HepG2 (cell line): ENCODE data around the gene ZNF17. TPM values are rescaled to one million over a fixed set of nuclear protein-coding genes. Genes with fewer than 3 reads are reported as not detected.

Source experiments
- DPF2 ChIP-seq: sonication (generic); formaldehyde crosslinking; IDR thresholded peaks from 2 replicates; pipeline ENCODE4 v1.4.0; 2020; ENCODE audit warnings: mild to moderate bottlenecking, low read depth, missing genetic modification reagents, borderline replicate concordance
- ELK4 ChIP-seq: sonication (generic); formaldehyde crosslinking; IDR thresholded peaks from 2 replicates; pipeline ENCODE4 v1.9.0; 2021; ENCODE audit warnings: missing genetic modification reagents, borderline replicate concordance
- FOXO1 ChIP-seq: sonication (generic); formaldehyde crosslinking; IDR thresholded peaks from 2 replicates; pipeline ENCODE4 v1.4.0; 2020; ENCODE audit warnings: missing genetic modification reagents
- JUND ChIP-seq: sonication (generic); formaldehyde crosslinking; IDR thresholded peaks from 2 replicates; pipeline ENCODE4 v1.8.0; 2022; ENCODE audit warnings: mild to moderate bottlenecking, missing genetic modification reagents
- KDM6A ChIP-seq: IDR thresholded peaks from 2 replicates; pipeline ENCODE4 v1.6.1; 2016; ENCODE audit warnings: low read depth
- MED8 ChIP-seq: sonication (generic); formaldehyde crosslinking; IDR thresholded peaks from 2 replicates; pipeline ENCODE4 v1.8.1; 2023; ENCODE audit warnings: mild to moderate bottlenecking, missing genetic modification reagents; ENCODE audit not compliant: insufficient replicate concordance
- MYC ChIP-seq: sonication (generic); formaldehyde crosslinking; IDR thresholded peaks from 2 replicates; pipeline ENCODE4 v1.9.0; 2021; ENCODE audit warnings: missing genetic modification reagents, borderline replicate concordance
- ONECUT2 ChIP-seq: sonication (generic); formaldehyde crosslinking; IDR thresholded peaks from 2 replicates; pipeline ENCODE4 v1.4.0; 2020; ENCODE audit warnings: missing genetic modification reagents
- PHF20 ChIP-seq: sonication (generic); formaldehyde crosslinking; IDR thresholded peaks from 2 replicates; pipeline ENCODE4 v1.5.0; 2020; ENCODE audit warnings: mild to moderate bottlenecking, missing genetic modification reagents
- RAD21 ChIP-seq: fragments of 450-650 bp; formaldehyde crosslinking; IDR thresholded peaks from 2 replicates; pipeline ENCODE4 v1.5.0; 2020; ENCODE audit warnings: mild to moderate bottlenecking
- TFAP4 ChIP-seq: sonication (generic); IDR thresholded peaks from 2 replicates; pipeline ENCODE4 v1.6.1; 2016; ENCODE audit warnings: low read depth, borderline replicate concordance
- THYN1 ChIP-seq: sonication (generic); formaldehyde crosslinking; IDR thresholded peaks from 2 replicates; pipeline ENCODE4 v1.8.1; 2023; ENCODE audit warnings: low read depth, mild to moderate bottlenecking, moderate library complexity, missing genetic modification reagents, borderline replicate concordance
- USF2 ChIP-seq, 2 experiments: sonication (generic) in 1 of 2; formaldehyde crosslinking in 1 of 2; IDR thresholded peaks; 2 replicates each; pipeline versions ENCODE4 v1.5.1 to v1.6.1; 2011 to 2020; ENCODE audit warnings: borderline replicate concordance in 1 of 2, low read depth in 1 of 2, low read length in 1 of 2, mild to moderate bottlenecking in 1 of 2, missing genetic modification reagents in 1 of 2, moderate library complexity in 1 of 2
- ZBTB21 ChIP-seq: sonication (generic); formaldehyde crosslinking; IDR thresholded peaks from 2 replicates; pipeline ENCODE4 v1.4.0; 2020; ENCODE audit warnings: missing genetic modification reagents
- ZBTB46 ChIP-seq: sonication (generic); formaldehyde crosslinking; IDR thresholded peaks from 2 replicates; pipeline ENCODE4 v1.4.0; 2020; ENCODE audit warnings: mild to moderate bottlenecking, missing genetic modification reagents, borderline replicate concordance
- ZNF142 ChIP-seq: sonication (generic); formaldehyde crosslinking; IDR thresholded peaks from 2 replicates; pipeline ENCODE4 v1.4.0; 2020; ENCODE audit warnings: missing genetic modification reagents
- polyA plus RNA-seq, 8 experiments: library from polyadenylated mRNA; depleted of rRNA in 3 of 8; stranded (reverse) in 7 of 8; unstranded in 1 of 8; fragments of >200 nt; fragmentation: Illumina TruSeq in 4 of 8; extraction: Trizol in 4 of 8; gene quantifications; 2 replicates each; pipeline versions ENCODE4 v1.2.1 to v1.2.3, GENCODE V29; 2011 to 2016; ENCODE audit warnings: low read depth in 4 of 8, missing spikeins in 1 of 8, mixed read lengths in 1 of 8; ENCODE audit not compliant: insufficient read depth in 1 of 8
- total RNA-seq, 5 experiments: library from RNA; depleted of rRNA; stranded (reverse); fragments of >200 nt; fragmentation: Illumina TruSeq; extraction: Trizol; gene quantifications; 2 replicates each; pipeline ENCODE4 v1.2.3, GENCODE V29; 2016; ENCODE audit warnings: low read depth in 1 of 5

Gene ZNF17
- total and polyA plus RNA-seq, 2 of the 13 experiments (the other 11 are each of a cell fraction or from before 2014, with no cell fraction given), result 3.7 to 10.1 TPM

- no peak for TF ChIP-seq ZNF142
- peak; percentile 95 for TF ChIP-seq PHF20 (CRISPR knock-in tag)
- TF ChIP-seq DPF2 (CRISPR knock-in tag), result no peak
- TF ChIP-seq MYC, result peak; percentile 55; the same call in 1 of the 2 replicates
- TF ChIP-seq USF2 (IDR thresholded peaks at IDR 0.05; ENCODE audit: low read depth, low read length), result no peak
- TF ChIP-seq USF2 (CRISPR knock-in tag; IDR thresholded peaks at IDR 0.05; ENCODE audit: borderline replicate concordance), result peak; percentile 91; the same call in 1 of the 2 replicates
- peak; percentile 100 for TF ChIP-seq ZBTB21 (CRISPR knock-in tag)
- peak; percentile 59; the same call in 1 of the 2 replicates for TF ChIP-seq FOXO1 (CRISPR knock-in tag)
- TF ChIP-seq ELK4, result no peak
- TF ChIP-seq ONECUT2 (CRISPR knock-in tag), result no peak
- TF ChIP-seq RAD21 (CRISPR knock-in tag), result no peak
- no peak for TF ChIP-seq MED8 (CRISPR knock-in tag)
- 0 out of 2 replicates have a peak, but pooled peaks have one; percentile 34 for TF ChIP-seq JUND (CRISPR knock-in tag)
- no peak for TF ChIP-seq KDM6A
- no peak for TF ChIP-seq THYN1 (CRISPR knock-in tag)
- TF ChIP-seq TFAP4, result peak; percentile 17; the same call in 1 of the 2 replicates
- no peak for TF ChIP-seq ZBTB46
Measured at GRCh38 chr19:57362997-57363687, 47.8 kb upstream of the ZNF17 start, which contains the start of the genes TRAPPC2B and ZNF547 (continued).
